MCF 10A (cell line): ENCODE data around the gene ABCA8. TPM values are rescaled to one million over a fixed set of nuclear protein-coding genes. Genes with fewer than 3 reads are reported as not detected.

Experiments used
- BruUV-seq: library from RNA; stranded (reverse); fragments of 400-500 nt; replicated peaks from 2 replicates; lab custom pipeline; 2021; lab: Mats Ljungman, UMichigan
- CTCF ChIA-PET: fragments of 300-600 bp; sonication (Branson Sonifier 250); formaldehyde crosslinking; extraction: SDS; loops from one replicate; lab custom pipeline; 2021; ENCODE audit warnings: antibody characterized with exemption, inconsistent platforms; lab: Yijun Ruan, JAX
- POLR2A ChIA-PET: fragments of 300-600, 350-650 bp; sonication (Branson Sonifier 250); formaldehyde crosslinking; extraction: SDS; loops from one replicate; lab custom pipeline; 2020; ENCODE audit warnings: antibody characterized with exemption, inconsistent platforms; lab: Yijun Ruan, JAX
- DNase-seq: peaks from one replicate; pipeline ENCODE4 v3.0.0-alpha.2; 2018; ENCODE audit not compliant: unreplicated experiment
- H3K27ac Mint-ChIP-seq: one replicate; pipeline ENCODE4 v1.8.0; 2022; ENCODE audit warnings: mild to moderate bottlenecking, low read depth, mixed read lengths; ENCODE audit not compliant: unreplicated experiment
- H3K27me3 Mint-ChIP-seq: one replicate; pipeline ENCODE4 v1.8.0; 2022; ENCODE audit warnings: mixed read lengths; ENCODE audit not compliant: insufficient read depth, unreplicated experiment
- H3K36me3 Mint-ChIP-seq: one replicate; pipeline ENCODE4 v1.8.0; 2022; ENCODE audit warnings: mild to moderate bottlenecking, moderate library complexity, mixed read lengths; ENCODE audit not compliant: insufficient read depth, unreplicated experiment
- H3K4me1 Mint-ChIP-seq: one replicate; pipeline ENCODE4 v1.8.0; 2022; ENCODE audit warnings: mixed read lengths; ENCODE audit not compliant: insufficient read depth, unreplicated experiment
- H3K4me3 Mint-ChIP-seq: one replicate; pipeline ENCODE4 v1.8.0; 2022; ENCODE audit warnings: mild to moderate bottlenecking, moderate library complexity, mixed read lengths; ENCODE audit not compliant: unreplicated experiment
- H3K9me3 Mint-ChIP-seq: one replicate; pipeline ENCODE4 v1.8.0; 2022; ENCODE audit warnings: mixed read lengths; ENCODE audit not compliant: unreplicated experiment
- CTCF ChIP-seq: fragments of 200-600 bp; IDR thresholded peaks from one replicate; pipeline ENCODE4 v1.8.0; 2022; ENCODE audit warnings: antibody characterized with exemption, mild to moderate bottlenecking; ENCODE audit not compliant: unreplicated experiment
- intact Hi-C: fragments of 100-400 bp; cut with micrococcal nuclease; formaldehyde crosslinking; loops from 2 replicates; pipeline ENCODE4 v1.14.1; 2022
- total RNA-seq: library from RNA; stranded (reverse); gene quantifications from 2 replicates; pipeline ENCODE4 v1.2.3, GENCODE V29; 2022

ABCA8 gene
- total RNA-seq, 1 experiment from 2014 or later, result 1.5 TPM

GRCh38 chr17:68835071-68835470, 120.1 kb downstream of the ABCA8 start:
- H3K4me3 Mint-ChIP-seq, result no peak overlapping the region
- ChIA-PET CTCF (no interaction called here), POLR2A (no interaction called here)
- no peaks in the 10 kb centered on the region for H3K4me1 Mint-ChIP-seq
- H3K36me3 Mint-ChIP-seq, result no peaks in the 10 kb centered on the region
- H3K9me3 Mint-ChIP-seq, result peaks cover 9% of the 10 kb centered on the region
- no peak overlapping the region for H3K27ac Mint-ChIP-seq
- no peaks in the 10 kb centered on the region for H3K27me3 Mint-ChIP-seq
- no TSS peak for BruUV-seq
- DNase-seq, result no peak
- TF ChIP-seq CTCF, result no peak
- intact Hi-C loops, result no loop called here

GRCh38 chr17:68834328-68834836, 120.8 kb downstream of the ABCA8 start:
- intact Hi-C loops, result no loop called here
- no peak overlapping the region for H3K4me3 Mint-ChIP-seq
- CTCF ChIA-PET, result no interaction called here
- POLR2A ChIA-PET, result interaction anchor here (0.6 kb wide), 1 partner anchor 85 kb away, joined by 4 read pairs; no protein-coding TSS in a partner anchor
- no peak overlapping the region for H3K27ac Mint-ChIP-seq
- no TSS peak for BruUV-seq
- H3K27me3 Mint-ChIP-seq, result no peaks in the 10 kb centered on the region
- no peaks in the 10 kb centered on the region for H3K4me1 Mint-ChIP-seq
- no peaks in the 10 kb centered on the region for H3K36me3 Mint-ChIP-seq
- no peak for TF ChIP-seq CTCF
- peaks cover 9% of the 10 kb centered on the region for H3K9me3 Mint-ChIP-seq
- no peak for DNase-seq

- ChIA-PET POLR2A (no interaction called here), CTCF (interaction anchor here (0.5 kb wide), 1 partner anchor 1242 kb away, joined by 4 read pairs; no protein-coding TSS in a partner anchor)
- no peaks in the 10 kb centered on the region for H3K4me1 Mint-ChIP-seq
- no peaks in the 10 kb centered on the region for H3K36me3 Mint-ChIP-seq
- no peaks in the 10 kb centered on the region for H3K27me3 Mint-ChIP-seq
- TF ChIP-seq CTCF, result no peak
- intact Hi-C loops, result no loop called here
- no peak overlapping the region for H3K4me3 Mint-ChIP-seq
- H3K27ac Mint-ChIP-seq, result no peak overlapping the region
- no peak for DNase-seq
- no TSS peak for BruUV-seq
- H3K9me3 Mint-ChIP-seq, result peaks cover 9% of the 10 kb centered on the region
Observed at GRCh38 chr17:68832109-68832802, 122.9 kb downstream of the ABCA8 start.

GRCh38 chr17:68831170-68831569, 124.0 kb downstream of the ABCA8 start:
- TF ChIP-seq CTCF, result no peak
- ChIA-PET POLR2A (interaction anchor here (0.6 kb wide), 1 partner anchor 94 kb away, joined by 3 read pairs; no protein-coding TSS in a partner anchor), CTCF (interaction anchor here (0.5 kb wide), 1 partner anchor 48 kb away, joined by 3 read pairs; no protein-coding TSS in a partner anchor)
- intact Hi-C loops, result no loop called here
- no peak for DNase-seq
- H3K36me3 Mint-ChIP-seq, result no peaks in the 10 kb centered on the region
- no peak overlapping the region for H3K27ac Mint-ChIP-seq
- peaks cover 9% of the 10 kb centered on the region for H3K9me3 Mint-ChIP-seq
- no peaks in the 10 kb centered on the region for H3K27me3 Mint-ChIP-seq
- no peaks in the 10 kb centered on the region for H3K4me1 Mint-ChIP-seq
- no TSS peak for BruUV-seq
- no peak overlapping the region for H3K4me3 Mint-ChIP-seq
